ENCODE data around the gene PCDHB9. TPM values are rescaled to one million over a fixed set of nuclear protein-coding genes. Genes with fewer than 3 reads are reported as not detected.
"Not testable (repeated sequence)": the region's sequence is repeated elsewhere in the genome, so short reads cannot be mapped to it uniquely, and the experiment has no call there.

PCDHB9 gene
- total RNA-seq (under 1 TPM in 3 of 5 donors, not detected in 2; 0.09 to 0.26 (median 0.23) TPM), total RNA-seq (0 to 0.16 (median 0) reads per million in 29 experiments)
- total RNA-seq (2013): 0.02 TPM

DNA sequence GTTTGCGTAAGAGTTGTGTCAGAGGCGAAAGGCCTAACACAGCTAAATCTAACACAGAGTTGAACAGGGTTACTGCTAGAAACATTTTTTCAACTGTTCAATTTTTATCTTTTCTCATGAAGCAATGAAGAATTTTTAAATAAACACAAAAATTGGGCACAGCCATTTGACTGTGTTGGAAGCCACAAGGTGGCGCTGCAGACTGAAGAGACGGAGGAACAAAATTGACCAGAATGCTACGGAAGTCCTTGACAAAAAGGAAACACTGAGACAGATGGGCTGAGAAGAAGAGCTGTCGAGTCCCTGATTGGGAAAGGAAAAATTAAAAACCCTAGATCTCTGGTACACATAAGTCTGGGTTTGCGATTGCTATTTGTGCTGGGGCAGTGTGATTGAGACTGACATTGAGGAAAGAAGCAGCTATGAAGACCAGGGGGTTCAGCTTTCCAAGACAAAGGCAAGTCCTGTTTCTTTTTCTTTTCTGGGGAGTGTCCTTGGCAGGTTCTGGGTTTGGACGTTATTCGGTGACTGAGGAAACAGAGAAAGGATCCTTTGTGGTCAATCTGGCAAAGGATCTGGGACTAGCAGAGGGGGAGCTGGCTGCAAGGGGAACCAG lies at the start of gene PCDHB9:
PCDHB9 (plus strand) TSS at position 265 of the 616 bp plus-strand sequence; CDS start at position 423, 158 bp downstream.
- no peak within 1 kb of the TSS for H3K4me3 ChIP-seq (ENCODE audit: control insufficient read depth in 1 of 2, extremely low read depth in 1 of 2, low read length in 1 of 2)
- Mint-ChIP-seq H3K4me3 (peak within 1 kb of the TSS; percentile 13 to 46 (median 42)), H3K27ac (no peak within 1 kb of the TSS), H3K4me1 (peaks cover 4 to 14% (median 7%) of the 10 kb centered on the region in 3 donors), H3K36me3 (peaks cover 4% of the 10 kb centered on the region), H3K27me3 (peaks cover 65 to 72% of the 10 kb centered on the region in 2 donors), H3K9me3 (peaks cover 16 to 21% (median 18%) of the 10 kb centered on the region in 3 donors)
- DNase-seq (peak in 14 of 35 experiments; percentile 5 to 45 (median 19)), ATAC-seq (replicated peaks in 1 of 4) (no peak)
- 9% methylated on average over 6 of the region's 9 CpGs for WGBS (ENCODE audit: insufficient coverage)
- no peaks in the 10 kb centered on the region for H3K9me3 ChIP-seq
- ChIA-PET CTCF (interaction anchor here (1.0 to 1.3 kb wide), 2 partner anchors 10 to 377 kb away, joined by 3 to 6 read pairs; no protein-coding TSS in a partner anchor), POLR2A (no interaction called here)
- H3K4me1 ChIP-seq (ENCODE audit: control insufficient read depth in 1 of 2, extremely low read depth in 1 of 2, insufficient read depth in 2 of 2, low read length in 2 of 2): no peaks in the 10 kb centered on the region
- peaks cover 8 to 26% of the 10 kb centered on the region in 2 experiments for H3K27me3 ChIP-seq (replicated peaks in 1 of 2; ENCODE audit: control insufficient read depth in 2 of 2, extremely low read depth in 1 of 2, insufficient read depth in 2 of 2, low read length in 1 of 2)
- H3K36me3 ChIP-seq (ENCODE audit: control insufficient read depth in 2 of 2, extremely low read depth in 1 of 2, insufficient read depth in 1 of 2, low read length in 1 of 2): no peaks in the 10 kb centered on the region
- no peak within 1 kb of the TSS for H3K27ac ChIP-seq (ENCODE audit: low read length)

DNA sequence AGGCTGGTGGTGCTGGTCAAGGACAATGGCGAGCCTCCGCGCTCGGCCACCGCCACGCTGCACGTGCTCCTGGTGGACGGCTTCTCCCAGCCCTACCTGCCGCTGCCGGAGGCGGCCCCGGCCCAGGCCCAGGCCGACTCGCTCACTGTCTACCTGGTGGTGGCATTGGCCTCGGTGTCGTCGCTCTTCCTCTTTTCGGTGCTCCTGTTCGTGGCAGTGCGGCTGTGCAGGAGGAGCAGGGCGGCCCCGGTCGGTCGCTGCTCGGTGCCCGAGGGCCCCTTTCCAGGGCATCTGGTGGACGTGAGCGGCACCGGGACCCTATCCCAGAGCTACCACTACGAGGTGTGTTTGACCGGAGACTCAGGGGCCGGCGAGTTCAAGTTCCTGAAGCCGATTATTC lies 49.6 kb upstream of the PCDHB9 start:
- H3K4me3 ChIP-seq (ENCODE audit: control insufficient read depth in 1 of 2, extremely low read depth in 1 of 2, low read length in 1 of 2); ATAC-seq (replicated peaks in 1 of 4); POLR2A ChIA-PET; CTCF ChIA-PET; H3K36me3 Mint-ChIP-seq; H3K27ac ChIP-seq (ENCODE audit: low read length); H3K36me3 ChIP-seq (ENCODE audit: control insufficient read depth in 2 of 2, extremely low read depth in 1 of 2, insufficient read depth in 1 of 2, low read length in 1 of 2); H3K9me3 ChIP-seq; DNase-seq; H3K4me1 ChIP-seq (ENCODE audit: control insufficient read depth in 1 of 2, extremely low read depth in 1 of 2, insufficient read depth in 2 of 2, low read length in 2 of 2); H3K4me3 Mint-ChIP-seq; H3K27ac Mint-ChIP-seq: not testable (repeated sequence)
- H3K9me3 Mint-ChIP-seq: peaks cover 7 to 39% (median 33%) of the 10 kb centered on the region in 3 donors
- H3K27me3 Mint-ChIP-seq: peaks cover 21 to 31% of the 10 kb centered on the region in 2 donors
- 47% methylated on average over 22 of the region's 34 CpGs for WGBS (ENCODE audit: insufficient coverage)
- peaks cover 0 to 11% of the 10 kb centered on the region in 2 experiments for H3K27me3 ChIP-seq (replicated peaks in 1 of 2; ENCODE audit: control insufficient read depth in 2 of 2, extremely low read depth in 1 of 2, insufficient read depth in 2 of 2, low read length in 1 of 2)
- H3K4me1 Mint-ChIP-seq: peaks cover 8 to 14% (median 9%) of the 10 kb centered on the region in 3 donors

DNA sequence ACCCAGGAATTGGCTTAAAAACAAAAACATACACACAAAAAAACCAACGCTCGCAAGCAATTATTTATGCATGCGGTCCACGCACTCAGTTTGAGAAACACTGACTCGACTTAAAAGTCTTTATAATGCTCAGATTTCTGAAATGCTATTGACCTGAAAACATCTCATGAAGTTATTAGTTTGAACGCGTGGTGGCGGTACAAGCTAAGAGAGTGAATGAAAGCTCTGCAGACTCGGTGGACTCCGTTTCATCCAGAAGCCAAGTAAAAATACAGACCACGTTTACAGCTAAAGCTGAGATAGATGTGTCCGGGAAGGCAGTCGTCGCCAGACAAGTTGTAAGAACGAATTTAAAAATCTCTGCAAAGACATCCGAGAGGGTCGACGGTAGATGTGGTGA lies 37.1 kb upstream of the PCDHB9 start, which contains the start of gene PCDHB6:
PCDHB6 (plus strand) TSS at position 246 of the 400 bp plus-strand sequence. CDS start 201 bp downstream, outside the sequence.
- peaks cover 3 to 7% (median 5%) of the 10 kb centered on the region in 3 donors for H3K4me1 Mint-ChIP-seq
- 12% methylated on average over 9 of the region's 18 CpGs for WGBS (ENCODE audit: insufficient coverage)
- H3K4me3 Mint-ChIP-seq: peak within 1 kb of the TSS in 1 of 3 donors; percentile 22
- H3K9me3 ChIP-seq: no peaks in the 10 kb centered on the region
- H3K9me3 Mint-ChIP-seq: peaks cover 6 to 25% (median 15%) of the 10 kb centered on the region in 3 donors
- ChIA-PET POLR2A (interaction anchor here in 1 of 2 donors (0.8 kb wide), 1 partner anchor 414 kb away, joined by 3 read pairs; no protein-coding TSS in a partner anchor), CTCF (no interaction called here)
- H3K27ac ChIP-seq (ENCODE audit: low read length): no peak within 1 kb of the TSS
- ATAC-seq (replicated peaks in 1 of 4): no peak
- no peak within 1 kb of the TSS for H3K27ac Mint-ChIP-seq
- peaks cover 7 to 23% of the 10 kb centered on the region in 2 experiments for H3K27me3 ChIP-seq (replicated peaks in 1 of 2; ENCODE audit: control insufficient read depth in 2 of 2, extremely low read depth in 1 of 2, insufficient read depth in 2 of 2, low read length in 1 of 2)
- no peak within 1 kb of the TSS for H3K4me3 ChIP-seq (ENCODE audit: control insufficient read depth in 1 of 2, extremely low read depth in 1 of 2, low read length in 1 of 2)
- H3K4me1 ChIP-seq (ENCODE audit: control insufficient read depth in 1 of 2, extremely low read depth in 1 of 2, insufficient read depth in 2 of 2, low read length in 2 of 2): no peaks in the 10 kb centered on the region
- peaks cover 4% of the 10 kb centered on the region for H3K36me3 Mint-ChIP-seq
- H3K36me3 ChIP-seq (ENCODE audit: control insufficient read depth in 2 of 2, extremely low read depth in 1 of 2, insufficient read depth in 1 of 2, low read length in 1 of 2): no peaks in the 10 kb centered on the region
- DNase-seq: peak in 2 of 35 experiments; percentile 2 to 8
- peaks cover 39 to 49% of the 10 kb centered on the region in 2 donors for H3K27me3 Mint-ChIP-seq

DNA sequence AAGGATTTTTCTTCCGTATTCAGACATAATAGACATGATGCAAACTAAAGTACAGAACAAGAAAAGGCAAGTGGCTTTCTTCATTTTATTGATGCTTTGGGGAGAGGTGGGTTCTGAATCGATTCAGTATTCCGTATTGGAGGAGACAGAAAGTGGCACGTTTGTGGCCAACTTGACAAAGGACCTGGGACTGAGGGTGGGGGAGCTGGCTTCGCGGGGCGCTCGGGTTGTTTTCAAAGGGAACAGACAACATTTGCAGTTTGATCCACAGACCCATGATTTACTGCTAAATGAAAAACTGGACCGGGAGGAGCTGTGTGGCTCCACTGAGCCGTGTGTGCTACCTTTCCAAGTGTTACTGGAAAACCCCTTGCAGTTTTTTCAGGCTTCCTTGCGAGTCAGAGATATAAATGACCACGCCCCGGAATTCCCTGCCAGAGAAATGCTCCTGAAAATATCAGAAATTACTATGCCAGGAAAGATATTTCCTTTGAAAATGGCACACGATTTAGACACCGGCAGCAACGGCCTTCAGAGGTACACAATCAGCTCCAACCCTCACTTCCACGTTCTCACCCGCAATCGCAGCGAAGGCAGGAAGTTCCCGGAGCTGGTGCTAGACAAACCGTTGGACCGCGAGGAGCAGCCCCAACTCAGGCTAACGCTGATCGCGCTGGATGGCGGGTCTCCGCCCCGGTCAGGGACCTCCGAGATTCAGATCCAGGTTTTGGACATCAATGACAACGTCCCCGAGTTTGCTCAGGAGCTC lies 36.6 kb upstream of the PCDHB9 start:
- POLR2A ChIA-PET: interaction anchor here (0.5 to 0.8 kb wide), 2 partner anchors 55 to 414 kb away, joined by 3 read pairs; no protein-coding TSS in a partner anchor
- DNase-seq (no peak), ATAC-seq (replicated peaks in 1 of 4) (no peak)
- H3K27ac ChIP-seq (ENCODE audit: low read length): no peak overlapping the region
- Mint-ChIP-seq H3K36me3 (peaks cover 4% of the 10 kb centered on the region), H3K27ac (no peak overlapping the region), H3K27me3 (peaks cover 35 to 49% of the 10 kb centered on the region in 2 donors), H3K9me3 (peaks cover 6 to 27% (median 15%) of the 10 kb centered on the region in 3 donors), H3K4me3 (peak overlapping the region in 1 of 3 donors; percentile 22), H3K4me1 (peaks cover 3 to 7% (median 5%) of the 10 kb centered on the region in 3 donors)
- no peaks in the 10 kb centered on the region for H3K36me3 ChIP-seq (ENCODE audit: control insufficient read depth in 2 of 2, extremely low read depth in 1 of 2, insufficient read depth in 1 of 2, low read length in 1 of 2)
- H3K27me3 ChIP-seq (replicated peaks in 1 of 2; ENCODE audit: control insufficient read depth in 2 of 2, extremely low read depth in 1 of 2, insufficient read depth in 2 of 2, low read length in 1 of 2): peaks cover 7 to 24% of the 10 kb centered on the region in 2 experiments
- 59% methylated on average over 33 of the region's 33 CpGs for WGBS (ENCODE audit: insufficient coverage)
- no peaks in the 10 kb centered on the region for H3K4me1 ChIP-seq (ENCODE audit: control insufficient read depth in 1 of 2, extremely low read depth in 1 of 2, insufficient read depth in 2 of 2, low read length in 2 of 2)
- H3K9me3 ChIP-seq: no peaks in the 10 kb centered on the region
- no peak overlapping the region for H3K4me3 ChIP-seq (ENCODE audit: control insufficient read depth in 1 of 2, extremely low read depth in 1 of 2, low read length in 1 of 2)
- CTCF ChIA-PET: no interaction called here

DNA sequence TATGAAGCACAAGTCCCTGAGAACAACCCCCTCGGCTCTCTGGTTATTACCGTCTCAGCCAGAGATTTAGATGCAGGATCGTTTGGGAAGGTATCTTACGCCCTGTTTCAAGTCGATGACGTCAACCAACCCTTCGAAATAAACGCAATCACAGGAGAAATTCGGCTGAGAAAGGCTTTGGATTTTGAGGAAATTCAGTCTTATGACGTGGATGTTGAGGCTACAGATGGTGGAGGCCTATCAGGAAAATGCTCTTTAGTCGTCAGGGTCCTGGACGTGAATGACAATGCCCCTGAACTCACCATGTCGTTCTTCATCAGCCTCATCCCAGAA lies 36.0 kb upstream of the PCDHB9 start:
- POLR2A ChIA-PET: interaction anchor here in 1 of 2 donors (0.5 kb wide), 1 partner anchor 56 kb away, joined by 3 read pairs; no protein-coding TSS in a partner anchor
- H3K9me3 Mint-ChIP-seq: peaks cover 6 to 30% (median 15%) of the 10 kb centered on the region in 3 donors
- H3K36me3 ChIP-seq (ENCODE audit: control insufficient read depth in 2 of 2, extremely low read depth in 1 of 2, insufficient read depth in 1 of 2, low read length in 1 of 2): no peaks in the 10 kb centered on the region

DNA sequence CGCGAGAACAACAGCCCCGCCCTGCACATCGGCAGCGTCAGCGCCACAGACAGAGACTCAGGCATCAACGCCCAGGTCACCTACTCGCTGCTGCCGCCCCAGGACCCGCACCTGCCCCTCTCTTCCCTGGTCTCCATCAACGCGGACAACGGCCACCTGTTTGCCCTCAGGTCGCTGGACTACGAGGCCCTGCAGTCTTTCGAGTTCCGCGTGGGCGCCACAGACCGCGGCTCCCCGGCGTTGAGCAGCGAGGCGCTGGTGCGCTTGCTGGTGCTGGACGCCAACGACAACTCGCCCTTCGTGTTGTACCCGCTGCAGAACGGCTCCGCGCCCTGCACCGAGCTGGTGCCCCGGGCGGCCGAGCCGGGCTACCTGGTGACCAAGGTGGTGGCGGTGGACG lies 35.3 kb upstream of the PCDHB9 start:
- H3K27ac ChIP-seq (ENCODE audit: low read length); H3K4me3 ChIP-seq (ENCODE audit: control insufficient read depth in 1 of 2, extremely low read depth in 1 of 2, low read length in 1 of 2); H3K36me3 ChIP-seq (ENCODE audit: control insufficient read depth in 2 of 2, extremely low read depth in 1 of 2, insufficient read depth in 1 of 2, low read length in 1 of 2); DNase-seq; H3K4me1 ChIP-seq (ENCODE audit: control insufficient read depth in 1 of 2, extremely low read depth in 1 of 2, insufficient read depth in 2 of 2, low read length in 2 of 2); CTCF ChIA-PET; H3K4me1 Mint-ChIP-seq; POLR2A ChIA-PET; ATAC-seq (replicated peaks in 1 of 4); H3K36me3 Mint-ChIP-seq; H3K4me3 Mint-ChIP-seq; H3K9me3 ChIP-seq; H3K27ac Mint-ChIP-seq: not testable (repeated sequence)
- WGBS (ENCODE audit: insufficient coverage): 51% methylated on average over 21 of the region's 41 CpGs
- H3K27me3 ChIP-seq (replicated peaks in 1 of 2; ENCODE audit: control insufficient read depth in 2 of 2, extremely low read depth in 1 of 2, insufficient read depth in 2 of 2, low read length in 1 of 2): peaks cover 10 to 28% of the 10 kb centered on the region in 2 experiments
- peaks cover 43 to 56% of the 10 kb centered on the region in 2 donors for H3K27me3 Mint-ChIP-seq
- H3K9me3 Mint-ChIP-seq: peaks cover 6 to 34% (median 20%) of the 10 kb centered on the region in 3 donors

More for the DNA sequence above, 36.0 kb upstream of the PCDHB9 start:
- H3K4me1 ChIP-seq (ENCODE audit: control insufficient read depth in 1 of 2, extremely low read depth in 1 of 2, insufficient read depth in 2 of 2, low read length in 2 of 2): no peaks in the 10 kb centered on the region
- H3K4me1 Mint-ChIP-seq: peaks cover 3 to 7% (median 5%) of the 10 kb centered on the region in 3 donors
- no peak overlapping the region for H3K4me3 Mint-ChIP-seq
- H3K27me3 Mint-ChIP-seq: peaks cover 36 to 54% of the 10 kb centered on the region in 2 donors
- no peaks in the 10 kb centered on the region for H3K9me3 ChIP-seq
- H3K36me3 Mint-ChIP-seq: peaks cover 4% of the 10 kb centered on the region
- ATAC-seq (replicated peaks in 1 of 4) (no peak), DNase-seq (no peak)
- CTCF ChIA-PET: no interaction called here
- peaks cover 7 to 24% of the 10 kb centered on the region in 2 experiments for H3K27me3 ChIP-seq (replicated peaks in 1 of 2; ENCODE audit: control insufficient read depth in 2 of 2, extremely low read depth in 1 of 2, insufficient read depth in 2 of 2, low read length in 1 of 2)
- no peak overlapping the region for H3K4me3 ChIP-seq (ENCODE audit: control insufficient read depth in 1 of 2, extremely low read depth in 1 of 2, low read length in 1 of 2)
- no peak overlapping the region for H3K27ac ChIP-seq (ENCODE audit: low read length)
- no peak overlapping the region for H3K27ac Mint-ChIP-seq
- WGBS (ENCODE audit: insufficient coverage): 43% methylated on average over 9 of the region's 13 CpGs

All from T-cell (primary cell).